SK-MEL-5 (cell line): Measurements from ENCODE around the gene ZFPL1. TPM values are rescaled to one million over a fixed set of nuclear protein-coding genes. Genes with fewer than 3 reads are reported as not detected.

Experiments
- DNase-seq: peaks from one replicate; pipeline ENCODE4 v3.0.0-alpha.2; 2016; ENCODE audit warnings: low read depth, low spot score
- in situ Hi-C: cut with HindIII; loops from 2 replicates; pipeline ENCODE4 v1.10.0; 2016; ENCODE audit warnings: low sequenced_read_pairs, high pct_unique_total_duplicates, low pct_unique_long_range_greater_than_20kb
- polyA plus RNA-seq, 2 experiments: library from polyadenylated mRNA; depleted of rRNA; stranded (reverse); fragments of >200 nt; gene quantifications; 2 replicates each; pipeline ENCODE4 v1.2.3, GENCODE V29; 2015
- total RNA-seq: library from RNA; depleted of rRNA; stranded (reverse); fragments of >200 nt; shearing (Covaris generic); gene quantifications from 2 replicates; pipeline ENCODE4 v1.2.3, GENCODE V29; 2014; rRNA removed

Gene ZFPL1
- 22.2 and 23.8 TPM in 2 replicates for total RNA-seq
- polyA plus RNA-seq (2015; cell fraction: cytosol; rRNA removed) = 28.4 and 36.5 TPM in 2 replicates
- 71.2 and 94.2 TPM in 2 replicates for polyA plus RNA-seq (2015; cell fraction: nucleus; rRNA removed)

DNA sequence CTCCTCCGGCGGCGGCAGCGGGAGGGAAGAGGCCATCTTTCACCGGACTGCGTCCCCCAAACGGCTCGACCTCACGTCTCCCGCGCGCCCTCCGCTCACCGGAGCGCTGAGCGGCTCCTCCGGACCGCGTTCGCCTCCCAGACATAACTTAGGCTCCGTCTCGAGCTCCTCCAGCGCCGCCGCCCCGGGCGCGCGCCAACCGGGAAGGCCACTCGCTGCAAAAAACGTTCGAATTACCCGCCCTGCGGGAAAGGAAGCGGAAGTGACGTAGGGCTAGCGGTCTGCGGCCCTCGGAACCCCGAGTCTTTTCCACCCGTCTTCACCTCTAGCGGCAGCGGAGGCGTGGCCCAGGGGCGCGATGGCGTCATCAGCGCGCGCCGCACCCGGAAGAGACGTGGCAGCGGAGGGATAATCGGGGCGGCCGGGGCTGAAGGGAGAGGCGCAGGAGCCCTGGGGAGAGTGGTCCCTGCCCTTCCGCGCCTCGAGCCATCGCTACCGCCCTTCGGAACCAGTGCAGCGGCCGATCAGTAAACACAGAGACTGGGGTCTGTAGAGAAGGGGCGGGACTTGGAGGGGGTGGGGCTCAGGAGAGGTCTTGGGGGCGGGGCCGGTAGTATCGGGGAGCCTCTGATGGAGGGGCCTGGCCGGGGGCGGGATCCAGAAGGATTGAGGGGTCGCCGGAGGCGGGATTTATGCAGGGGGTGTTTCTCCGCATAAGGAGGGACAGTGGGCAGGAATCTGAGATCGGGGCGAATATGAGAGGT lies at the start of gene ZFPL1, which contains the start of gene CDCA5:
TSS of gene ZFPL1 (plus strand) at position 389 of the 764 bp plus-strand sequence. CDS start 477 bp downstream, outside the sequence.
TSS of gene CDCA5 (minus strand) at position 207 of the 764 bp plus-strand sequence. CDS start at position 145, 62 bp downstream.
- DNase-seq = peak; percentile 91
- in situ Hi-C loops = no loop called here

DNA sequence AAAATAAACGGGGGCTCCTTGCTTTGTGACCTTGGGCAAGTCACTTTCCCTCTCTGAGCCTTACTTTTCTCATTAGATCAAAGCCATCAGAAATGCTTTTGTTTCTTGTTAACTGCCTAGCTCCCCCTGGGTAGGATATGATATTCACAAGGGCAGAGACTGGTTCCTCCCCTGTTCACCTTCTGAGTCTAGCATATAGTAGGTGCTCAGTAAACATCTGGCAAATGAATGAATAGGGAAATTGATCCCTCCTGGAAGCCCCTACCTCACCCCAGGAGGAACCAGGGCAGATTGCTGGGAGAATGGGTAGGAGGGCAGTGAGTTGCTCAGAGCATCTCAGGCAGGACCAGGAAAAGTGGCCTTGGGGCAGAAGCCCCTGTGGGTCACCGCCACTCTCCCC lies 49.6 kb upstream of the ZFPL1 start:
- in situ Hi-C loops = no loop called here
- no peak for DNase-seq

DNA sequence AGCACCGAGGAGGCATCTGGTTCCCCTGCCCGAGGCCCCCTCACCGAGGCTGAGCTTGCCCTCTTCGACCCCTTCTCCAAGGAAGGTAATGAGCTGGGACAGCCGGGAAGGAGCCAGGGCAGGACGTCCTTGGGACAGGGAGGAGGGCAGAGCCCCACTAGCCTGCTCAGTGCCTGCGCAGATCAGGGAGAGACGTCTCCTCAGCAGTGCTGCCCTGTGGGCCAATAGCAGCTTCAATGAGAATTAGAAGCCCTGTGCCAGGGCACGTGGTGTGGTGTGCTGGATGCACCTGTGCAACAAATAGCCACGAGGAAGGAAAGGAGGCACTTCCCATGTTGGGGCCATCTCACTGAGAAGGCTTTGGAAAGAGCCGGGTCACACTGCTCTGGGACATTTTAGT lies 48.4 kb upstream of the ZFPL1 start:
- in situ Hi-C loops = no loop called here
- DNase-seq = no peak

DNA sequence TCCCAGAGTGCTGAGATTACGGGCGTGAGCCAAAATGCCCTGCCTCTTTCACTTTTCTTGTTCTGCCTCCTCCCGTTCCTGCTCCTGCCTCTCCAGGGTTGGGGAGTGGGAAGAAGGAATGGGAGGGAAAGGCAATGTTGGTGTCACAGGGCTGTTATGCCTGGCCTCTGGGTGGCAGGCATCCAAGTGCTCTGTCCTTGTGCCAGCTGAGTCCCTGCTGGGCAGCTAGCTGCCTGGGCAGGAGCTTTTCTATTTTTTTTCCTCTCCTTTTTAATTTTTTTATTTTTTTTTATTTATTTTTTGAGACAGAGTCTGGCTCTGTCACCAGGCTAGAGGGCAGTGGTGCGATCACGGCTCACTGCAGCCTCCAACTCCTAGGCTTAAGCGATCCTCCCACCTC lies 47.1 kb upstream of the ZFPL1 start:
- in situ Hi-C loops = no loop called here
- no peak for DNase-seq

DNA sequence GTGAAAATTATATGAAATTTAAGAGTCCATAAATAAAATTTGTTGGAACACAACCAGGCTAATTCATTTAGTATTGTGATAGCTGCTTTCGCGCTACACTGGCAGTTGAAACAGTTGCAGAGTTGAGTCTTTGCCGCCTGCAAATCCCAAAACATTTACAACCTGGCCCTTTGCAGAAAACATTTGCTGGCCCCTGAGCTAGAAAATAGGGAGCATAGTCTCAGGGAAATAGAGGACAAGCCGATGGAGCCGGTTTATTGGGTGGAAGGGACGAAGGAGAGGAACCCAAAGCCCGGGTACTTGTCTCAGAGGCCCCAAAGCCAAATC lies 43.5 kb upstream of the ZFPL1 start:
- DNase-seq = no peak
- in situ Hi-C loops = no loop called here

DNA sequence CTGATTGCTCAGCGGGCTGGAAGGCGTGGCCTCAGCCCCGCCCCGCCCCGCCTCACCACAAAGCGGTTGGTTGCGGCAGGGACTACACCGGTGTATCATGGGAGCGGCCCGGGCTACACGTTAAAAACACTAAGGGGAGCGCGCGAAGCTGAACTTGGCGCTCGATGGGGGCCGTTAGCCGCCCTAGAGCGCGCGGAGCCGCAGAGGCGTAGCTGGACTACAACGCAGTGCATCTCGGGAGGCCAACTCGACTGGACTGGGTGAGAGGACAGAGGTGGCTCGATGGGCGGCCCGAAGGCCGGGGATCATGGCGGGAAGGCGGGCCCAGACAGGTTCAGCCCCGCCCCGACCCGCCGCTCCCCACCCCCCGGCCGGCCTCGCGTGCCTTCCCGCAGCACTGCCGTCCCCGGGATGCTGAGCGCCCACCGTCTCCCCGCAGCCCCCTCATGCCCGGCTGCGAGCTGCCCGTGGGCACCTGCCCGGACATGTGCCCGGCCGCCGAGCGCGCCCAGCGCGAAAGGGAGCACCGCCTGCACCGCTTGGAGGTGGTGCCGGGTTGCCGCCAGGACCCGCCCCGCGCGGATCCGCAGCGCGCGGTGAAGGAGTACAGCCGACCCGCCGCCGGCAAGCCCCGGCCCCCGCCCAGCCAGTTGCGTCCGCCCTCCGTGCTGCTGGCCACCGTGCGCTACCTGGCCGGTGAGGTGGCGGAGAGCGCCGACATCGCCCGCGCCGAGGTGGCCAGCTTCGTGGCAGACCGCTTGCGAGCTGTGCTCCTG lies 43.0 kb upstream of the ZFPL1 start, which contains the start of gene SAC3D1:
TSS of gene SAC3D1 (plus strand) at position 364 of the 776 bp plus-strand sequence. CDS start at position 447, 83 bp downstream.
- peak; percentile 94 for DNase-seq
- in situ Hi-C loops = no loop called here

DNA sequence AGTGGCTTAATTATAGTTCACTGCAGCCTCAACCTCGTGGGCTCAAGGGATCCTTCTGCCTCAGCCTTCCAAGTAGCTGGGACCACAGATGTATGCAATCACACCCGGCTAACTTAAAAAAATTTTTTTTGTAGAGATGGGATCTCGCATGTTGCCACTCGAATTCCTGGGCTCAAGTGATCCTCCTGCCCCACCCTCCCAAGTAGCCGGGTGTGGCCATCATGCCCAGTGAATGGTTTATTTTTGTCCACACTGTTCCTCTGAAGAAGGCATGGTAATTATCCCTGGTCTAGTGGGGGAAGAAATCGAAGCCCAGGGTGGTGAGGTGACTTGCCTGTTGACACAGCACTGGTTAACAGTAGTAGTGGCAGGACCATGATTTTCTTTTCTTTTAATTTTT lies 41.1 kb upstream of the ZFPL1 start:
- in situ Hi-C loops = no loop called here
- no peak for DNase-seq

DNA sequence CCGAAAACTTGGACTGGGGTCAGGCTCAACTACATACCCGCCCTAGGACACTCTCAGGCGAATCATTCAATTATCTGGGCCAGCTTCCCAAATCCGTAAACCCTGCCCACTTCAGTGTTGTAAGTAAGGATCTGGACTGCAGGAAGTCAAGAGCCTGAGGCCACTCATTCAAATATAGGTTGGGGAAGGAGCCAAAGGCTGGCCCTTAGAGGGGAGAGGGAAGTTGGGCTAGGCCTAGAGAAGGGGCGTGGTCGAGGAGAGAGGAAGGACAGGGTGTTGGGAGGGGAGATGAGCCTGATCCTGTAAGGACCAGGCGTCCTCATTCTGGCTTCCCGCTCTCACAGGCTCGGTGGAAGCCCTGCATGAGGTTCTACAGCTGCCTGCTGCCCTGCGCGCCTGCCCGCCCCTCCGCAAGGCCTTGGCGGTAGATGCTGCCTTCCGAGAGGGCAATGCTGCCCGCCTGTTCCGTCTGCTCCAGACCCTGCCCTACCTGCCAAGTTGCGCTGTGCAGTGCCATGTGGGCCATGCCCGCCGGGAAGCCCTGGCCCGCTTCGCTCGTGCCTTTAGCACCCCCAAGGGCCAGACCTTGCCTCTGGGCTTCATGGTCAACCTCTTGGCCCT lies 40.0 kb upstream of the ZFPL1 start:
- in situ Hi-C loops = no loop called here
- no peak for DNase-seq

DNA sequence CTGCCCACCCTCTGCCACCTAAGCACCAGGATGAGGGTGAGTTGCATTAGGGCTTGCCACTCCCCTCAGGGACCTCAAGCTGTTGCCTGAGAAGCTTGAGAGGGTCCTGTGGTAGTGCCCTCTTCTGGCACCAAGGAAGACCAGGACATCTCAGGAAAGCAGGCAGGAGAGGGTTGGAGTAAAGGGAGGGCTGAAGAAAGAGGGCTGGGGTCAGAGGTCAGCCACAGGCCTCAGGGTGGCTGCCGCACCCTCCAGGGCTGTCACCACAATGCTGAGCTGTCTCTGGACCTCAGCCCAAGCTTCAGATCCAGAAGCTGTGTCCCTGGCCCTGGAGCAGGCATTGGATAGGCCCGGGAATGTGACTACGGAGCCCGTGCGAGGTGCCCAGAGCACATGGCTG lies 39.0 kb upstream of the ZFPL1 start:
- DNase-seq = no peak
- in situ Hi-C loops = no loop called here

DNA sequence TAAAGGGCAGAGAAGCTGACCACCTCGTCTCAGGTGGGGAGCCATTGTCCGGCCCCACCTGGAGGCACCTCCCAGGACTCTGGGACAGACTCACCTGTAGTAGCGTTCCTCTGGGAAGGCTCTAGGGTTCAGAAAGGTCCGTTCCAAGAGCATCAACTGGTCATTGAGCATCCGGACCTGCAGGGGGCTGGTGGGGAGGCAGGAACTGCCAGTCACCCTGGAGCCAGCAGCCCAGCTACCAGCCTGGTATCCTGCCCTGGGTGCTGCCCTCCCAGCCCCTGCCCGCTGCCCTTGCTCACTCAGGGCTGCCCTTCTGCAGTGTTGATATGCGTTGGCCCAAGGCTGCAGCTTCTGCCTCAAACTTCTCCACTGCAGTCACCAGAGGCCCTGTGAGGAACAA lies 38.3 kb upstream of the ZFPL1 start:
- no peak for DNase-seq
- in situ Hi-C loops = no loop called here

DNA sequence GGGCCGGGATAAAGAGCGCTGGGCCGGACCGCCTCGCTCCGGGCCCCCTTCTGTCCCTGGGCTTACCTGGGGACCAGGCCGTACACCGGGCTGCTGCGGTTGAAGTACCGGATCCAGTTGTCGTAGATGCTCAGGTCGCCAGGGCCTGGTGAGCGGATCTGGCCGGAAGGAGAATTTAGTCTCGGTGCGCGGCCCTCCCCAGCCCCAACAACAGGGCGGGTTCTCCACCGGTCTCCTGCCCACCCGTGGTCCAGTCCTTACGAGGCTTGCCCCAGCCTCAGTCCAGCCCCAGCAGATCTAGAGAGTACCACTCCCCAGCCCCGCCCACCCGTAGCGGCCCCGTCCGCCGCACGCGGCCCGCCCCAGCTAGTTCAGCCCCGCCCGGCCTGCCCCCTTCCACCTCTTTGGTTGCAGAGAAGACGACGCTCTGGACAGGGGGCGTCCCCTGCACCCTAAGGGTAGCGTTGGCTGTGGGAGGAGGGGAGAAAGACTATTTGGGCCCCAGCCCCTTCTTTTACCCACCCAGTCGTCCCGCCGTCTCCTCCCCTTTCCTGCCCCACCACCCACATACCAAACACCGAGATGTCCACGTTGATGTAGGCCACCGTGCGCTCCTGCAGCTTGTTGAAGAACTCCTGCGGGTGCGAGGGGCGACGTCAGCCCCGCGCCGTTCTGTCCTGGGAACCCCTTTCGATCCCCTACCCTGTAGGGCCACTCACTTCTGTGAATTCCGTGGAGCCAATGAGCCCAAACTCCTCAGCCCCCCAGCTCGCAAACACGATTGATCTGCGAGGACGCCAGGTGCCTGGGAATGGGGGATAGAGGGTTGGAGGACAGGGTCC lies 36.2 kb upstream of the ZFPL1 start:
- in situ Hi-C loops = no loop called here
- DNase-seq = no peak

DNA sequence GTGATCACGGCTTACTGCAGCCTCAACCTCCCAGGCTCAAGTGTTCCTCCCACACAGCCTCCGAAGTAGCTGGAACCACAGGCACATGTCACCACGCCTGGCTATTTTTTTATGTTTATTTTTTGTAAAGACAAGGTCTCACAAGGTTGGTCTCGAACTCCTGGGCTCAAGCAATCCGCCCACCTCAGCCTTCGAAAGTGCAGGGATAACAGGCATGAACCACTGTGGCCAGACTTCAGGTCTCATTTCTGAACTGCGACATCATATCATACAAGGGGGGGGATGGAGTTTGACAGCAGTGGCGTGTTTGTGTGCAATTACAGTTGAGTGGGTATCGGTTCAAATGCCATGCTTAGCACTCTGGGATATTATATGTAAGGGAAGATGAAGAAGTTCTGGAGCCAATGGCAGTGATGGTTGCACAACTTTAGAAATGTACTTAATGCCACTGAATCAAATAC lies 32.6 kb upstream of the ZFPL1 start:
- no peak for DNase-seq
- in situ Hi-C loops = no loop called here

DNA sequence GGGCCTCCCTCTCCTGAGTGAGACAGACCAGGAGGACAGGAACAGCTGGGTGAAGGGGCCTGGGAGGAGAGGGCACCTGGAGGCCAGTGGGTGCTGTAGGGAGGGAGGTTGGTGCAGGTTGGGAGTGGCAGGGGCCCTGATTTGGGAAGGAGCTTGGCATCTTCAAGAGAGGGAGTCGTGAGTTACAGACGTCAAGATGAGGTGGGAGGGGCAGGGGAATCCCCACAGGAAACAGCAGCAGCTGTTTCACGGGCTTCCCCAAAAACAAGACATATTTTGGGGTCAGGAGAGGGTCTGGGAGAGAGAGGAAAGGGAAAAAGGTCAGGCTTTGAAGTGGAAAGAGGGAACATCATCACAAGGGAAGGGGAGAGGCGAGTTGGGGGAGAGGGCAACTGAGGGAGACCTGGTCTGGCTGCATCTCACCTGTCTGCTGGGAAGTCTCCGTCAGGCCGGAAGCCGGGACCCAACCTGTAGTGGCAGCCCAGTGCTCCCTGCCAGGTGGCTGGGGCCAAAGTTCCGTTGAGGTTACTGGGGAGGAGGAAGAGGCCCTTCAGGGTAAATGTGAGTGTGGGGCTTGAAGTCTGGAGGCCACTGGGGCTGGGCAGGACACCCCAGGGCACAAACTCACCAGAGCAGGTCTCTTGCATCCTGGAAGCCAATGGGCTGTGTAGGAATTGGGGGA lies 30.1 kb upstream of the ZFPL1 start:
- in situ Hi-C loops = no loop called here
- DNase-seq = no peak

DNA sequence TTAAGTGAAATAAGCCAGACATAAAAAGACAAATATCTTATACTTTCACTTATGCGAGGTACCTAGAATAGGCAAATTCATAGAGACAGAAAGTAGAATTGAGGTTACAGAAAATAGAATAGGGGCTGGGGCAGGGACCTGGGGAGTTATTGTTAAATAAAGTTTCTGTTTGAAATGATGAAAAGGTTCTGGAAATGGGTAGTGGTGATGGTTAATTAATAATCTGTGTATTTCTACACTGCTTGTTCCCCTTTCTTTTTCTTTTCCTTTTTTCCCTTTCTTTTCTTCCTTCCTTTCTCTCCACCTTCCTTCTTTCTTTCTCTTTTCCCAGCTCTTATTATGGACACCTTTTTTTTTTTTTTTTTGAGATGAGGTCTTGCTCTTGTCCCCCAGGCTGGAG lies 28.5 kb upstream of the ZFPL1 start:
- in situ Hi-C loops = no loop called here
- DNase-seq = no peak

DNA sequence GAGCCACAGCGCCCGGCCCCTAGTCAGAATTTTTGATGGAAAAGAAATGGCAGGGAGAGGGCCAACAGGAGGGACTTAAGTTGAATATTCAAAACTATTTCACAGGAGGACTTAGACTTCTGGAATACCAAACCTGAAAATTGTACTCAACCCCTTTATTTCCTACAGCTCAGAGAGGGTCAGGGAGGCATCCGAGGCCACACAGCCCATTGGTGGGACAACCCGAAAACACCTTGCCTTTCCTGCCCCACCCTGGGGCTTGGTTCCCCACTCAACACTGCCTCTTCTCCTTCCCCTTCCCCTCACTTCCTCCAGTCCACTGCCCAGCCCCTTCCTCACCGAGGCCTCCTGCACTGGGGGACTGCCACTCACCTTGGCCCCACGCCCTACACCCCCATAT lies 27.0 kb upstream of the ZFPL1 start:
- in situ Hi-C loops = no loop called here
- no peak for DNase-seq

DNA sequence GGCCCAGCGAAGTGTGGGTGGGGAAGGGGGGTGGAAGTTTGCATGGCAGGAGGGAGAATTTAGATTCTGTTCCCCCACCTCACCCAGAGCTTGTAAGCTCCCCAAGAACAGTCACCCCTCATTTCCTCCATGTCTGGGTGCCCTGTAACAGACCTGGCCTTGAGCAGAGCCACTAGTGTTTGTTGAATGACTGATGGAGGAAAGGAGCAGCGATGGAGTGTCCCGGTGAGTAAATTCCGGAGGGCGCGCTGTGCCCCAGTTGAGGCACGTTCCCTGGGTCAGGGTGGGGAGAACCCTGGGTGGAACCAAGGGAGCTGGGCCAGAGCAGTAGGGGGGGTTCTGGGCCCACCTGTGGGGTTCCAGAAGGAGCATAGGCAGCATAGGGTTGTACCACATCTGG lies 26.5 kb upstream of the ZFPL1 start:
- no peak for DNase-seq
- in situ Hi-C loops = no loop called here

DNA sequence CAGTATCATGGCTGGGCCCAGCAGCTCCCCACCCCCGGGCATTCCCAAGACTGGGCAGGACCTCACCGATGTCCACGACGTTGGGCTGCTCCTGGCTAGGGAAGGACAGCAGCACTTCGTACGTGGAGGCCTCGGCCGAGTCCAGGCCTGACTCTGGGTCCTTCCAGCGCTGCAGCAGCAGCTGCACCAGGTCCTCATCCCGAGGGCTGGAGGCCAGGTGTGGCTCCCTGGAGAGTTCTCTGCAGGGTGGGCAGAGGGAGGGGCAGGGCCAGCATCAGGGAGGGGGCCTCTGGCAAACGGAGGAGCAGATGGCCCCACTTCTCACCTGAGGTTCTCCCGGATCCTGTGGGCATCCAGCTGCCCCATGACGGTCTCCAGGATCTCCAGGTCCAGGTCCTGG lies 26.0 kb upstream of the ZFPL1 start:
- in situ Hi-C loops = no loop called here
- no peak for DNase-seq
